ENCODE data around the gene VKORC1L1. TPM values are rescaled to one million over a fixed set of nuclear protein-coding genes. Genes with fewer than 3 reads are reported as not detected.

The VKORC1L1 gene
- total RNA-seq, 6 experiments from 2014 or later = 33.9 to 46.0 (median 43.1) TPM

DNA sequence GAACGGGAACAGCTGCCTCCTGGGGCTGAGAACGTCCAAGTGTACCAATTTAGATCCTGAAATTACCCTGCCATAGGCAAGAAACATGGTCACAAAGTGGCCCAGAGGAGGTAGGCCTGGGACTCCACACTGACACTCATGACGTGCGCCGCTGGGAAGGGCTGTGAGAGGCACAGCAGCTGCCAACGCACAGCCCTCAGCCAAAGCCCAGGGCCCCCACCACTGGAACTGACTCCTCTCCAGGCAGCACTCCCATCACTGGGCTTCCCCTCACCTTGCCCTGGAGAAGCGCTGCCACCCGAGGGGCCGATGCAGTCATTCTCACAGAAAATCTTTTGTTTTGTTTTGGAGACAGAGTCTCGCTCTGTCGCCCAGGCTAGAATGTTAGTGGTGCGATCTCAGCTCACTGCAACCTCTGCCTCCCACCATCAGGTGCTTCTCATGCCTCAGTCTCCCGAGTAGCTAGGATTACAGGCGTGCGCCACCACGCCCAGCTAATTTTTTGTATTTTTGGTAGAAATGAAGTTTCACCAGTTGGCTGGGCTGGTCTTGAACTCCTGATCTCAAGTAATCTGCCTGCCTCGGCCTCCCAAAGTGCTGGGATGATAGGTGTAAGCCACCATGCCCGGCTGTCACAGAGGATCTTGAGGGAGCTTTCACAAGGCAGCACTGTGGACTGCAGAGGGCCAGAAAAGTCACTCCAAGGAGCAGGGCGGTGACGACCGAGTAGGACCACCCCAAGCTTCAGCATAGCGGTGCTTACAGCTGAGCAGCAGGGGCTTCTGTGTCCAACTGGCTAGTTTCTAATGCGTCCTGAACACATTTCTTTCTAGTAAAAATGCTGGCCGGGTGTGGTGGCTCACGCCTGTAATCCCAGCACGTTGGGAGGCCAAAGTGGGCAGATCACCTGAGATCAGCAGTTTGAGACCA lies 95.6 kb downstream of the VKORC1L1 start:
- no peak for DNase-seq
- no peak overlapping the region for H3K27ac Mint-ChIP-seq
- H3K4me3 Mint-ChIP-seq = no peak overlapping the region
- H3K9me3 Mint-ChIP-seq = no peaks in the 10 kb centered on the region
- H3K36me3 Mint-ChIP-seq (ENCODE audit: low read depth) = peaks cover 43% of the 10 kb centered on the region
- peaks cover 5% of the 10 kb centered on the region; the same call in 1 of the 2 replicates for H3K27me3 Mint-ChIP-seq (ENCODE audit: insufficient read depth)
- no peaks in the 10 kb centered on the region for H3K4me1 Mint-ChIP-seq (ENCODE audit: low read depth)
- TF ChIP-seq, protein P1, sequence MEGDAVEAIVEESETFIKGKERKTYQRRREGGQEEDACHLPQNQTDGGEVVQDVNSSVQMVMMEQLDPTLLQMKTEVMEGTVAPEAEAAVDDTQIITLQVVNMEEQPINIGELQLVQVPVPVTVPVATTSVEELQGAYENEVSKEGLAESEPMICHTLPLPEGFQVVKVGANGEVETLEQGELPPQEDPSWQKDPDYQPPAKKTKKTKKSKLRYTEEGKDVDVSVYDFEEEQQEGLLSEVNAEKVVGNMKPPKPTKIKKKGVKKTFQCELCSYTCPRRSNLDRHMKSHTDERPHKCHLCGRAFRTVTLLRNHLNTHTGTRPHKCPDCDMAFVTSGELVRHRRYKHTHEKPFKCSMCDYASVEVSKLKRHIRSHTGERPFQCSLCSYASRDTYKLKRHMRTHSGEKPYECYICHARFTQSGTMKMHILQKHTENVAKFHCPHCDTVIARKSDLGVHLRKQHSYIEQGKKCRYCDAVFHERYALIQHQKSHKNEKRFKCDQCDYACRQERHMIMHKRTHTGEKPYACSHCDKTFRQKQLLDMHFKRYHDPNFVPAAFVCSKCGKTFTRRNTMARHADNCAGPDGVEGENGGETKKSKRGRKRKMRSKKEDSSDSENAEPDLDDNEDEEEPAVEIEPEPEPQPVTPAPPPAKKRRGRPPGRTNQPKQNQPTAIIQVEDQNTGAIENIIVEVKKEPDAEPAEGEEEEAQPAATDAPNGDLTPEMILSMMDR (IDR thresholded peaks at IDR 0.05) = no peak

DNA sequence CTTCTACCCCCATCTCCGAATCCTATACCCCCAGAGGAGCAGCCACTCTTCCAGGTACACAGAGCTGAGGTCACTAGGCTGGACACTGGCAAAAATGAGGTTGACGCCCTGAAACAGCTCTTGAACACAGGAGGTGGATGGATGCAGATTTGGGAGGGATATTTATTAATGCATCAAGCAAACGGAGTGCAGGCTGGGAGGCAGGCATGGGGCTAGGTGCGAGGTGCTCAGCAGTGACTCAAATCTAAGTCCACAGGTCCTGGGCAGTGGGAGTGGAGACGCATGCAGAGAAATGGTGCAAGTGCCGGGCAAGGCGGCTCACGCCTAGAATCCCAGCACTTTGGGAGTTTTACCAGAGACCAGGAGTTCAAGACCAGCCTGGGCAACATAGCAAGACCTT lies 98.1 kb downstream of the VKORC1L1 start:
- Mint-ChIP-seq H3K36me3 (ENCODE audit: low read depth) (peaks cover 37% of the 10 kb centered on the region), H3K4me3 (no peak overlapping the region)
- no peak for DNase-seq

DNA sequence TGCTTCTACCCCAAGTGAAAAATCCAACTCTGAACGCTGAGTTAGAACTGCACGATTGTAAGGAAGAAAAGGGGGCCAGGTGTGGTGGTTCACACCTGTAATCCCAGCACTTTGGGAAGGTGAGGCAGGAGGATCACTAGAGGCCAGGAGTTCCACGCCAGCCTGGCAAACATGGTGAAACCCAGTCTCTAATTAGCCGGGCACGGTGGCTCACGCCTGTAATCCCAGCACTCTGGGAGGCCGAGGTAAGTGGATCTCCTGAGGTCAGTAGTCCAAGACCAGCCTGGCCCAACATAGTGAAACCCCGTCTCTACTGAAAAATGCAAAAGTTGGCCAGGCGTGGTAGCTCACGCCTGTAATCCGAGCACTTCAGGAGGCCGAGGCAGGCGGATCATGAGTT lies 100.1 kb downstream of the VKORC1L1 start:
- Mint-ChIP-seq H3K9me3 (no peaks in the 10 kb centered on the region), H3K4me3 (no peak overlapping the region)
- TF ChIP-seq, protein P1 (IDR thresholded peaks at IDR 0.05) = no peak

More for the DNA sequence above, 98.1 kb downstream of the VKORC1L1 start:
- H3K9me3 Mint-ChIP-seq = no peaks in the 10 kb centered on the region
- peaks cover 5% of the 10 kb centered on the region; the same call in 1 of the 2 replicates for H3K27me3 Mint-ChIP-seq (ENCODE audit: insufficient read depth)
- TF ChIP-seq, protein P1 (IDR thresholded peaks at IDR 0.05) = no peak
- no peak overlapping the region for H3K27ac Mint-ChIP-seq
- H3K4me1 Mint-ChIP-seq (ENCODE audit: low read depth) = no peaks in the 10 kb centered on the region

GRCh38 chr7:65974191-65974801 lies 101.4 kb downstream of the VKORC1L1 start:
- Mint-ChIP-seq H3K27ac (no peak overlapping the region), H3K4me1 (ENCODE audit: low read depth) (no peaks in the 10 kb centered on the region), H3K9me3 (no peaks in the 10 kb centered on the region), H3K36me3 (ENCODE audit: low read depth) (peaks cover 27% of the 10 kb centered on the region), H3K27me3 (ENCODE audit: insufficient read depth) (no peaks in the 10 kb centered on the region), H3K4me3 (no peak overlapping the region)
- TF ChIP-seq, protein P1 (IDR thresholded peaks at IDR 0.05) = no peak
- DNase-seq = no peak

More for the DNA sequence above, 100.1 kb downstream of the VKORC1L1 start:
- peaks cover 21% of the 10 kb centered on the region for H3K36me3 Mint-ChIP-seq (ENCODE audit: low read depth)
- no peaks in the 10 kb centered on the region for H3K27me3 Mint-ChIP-seq (ENCODE audit: insufficient read depth)
- no peaks in the 10 kb centered on the region for H3K4me1 Mint-ChIP-seq (ENCODE audit: low read depth)
- no peak overlapping the region for H3K27ac Mint-ChIP-seq
- DNase-seq = no peak

DNA sequence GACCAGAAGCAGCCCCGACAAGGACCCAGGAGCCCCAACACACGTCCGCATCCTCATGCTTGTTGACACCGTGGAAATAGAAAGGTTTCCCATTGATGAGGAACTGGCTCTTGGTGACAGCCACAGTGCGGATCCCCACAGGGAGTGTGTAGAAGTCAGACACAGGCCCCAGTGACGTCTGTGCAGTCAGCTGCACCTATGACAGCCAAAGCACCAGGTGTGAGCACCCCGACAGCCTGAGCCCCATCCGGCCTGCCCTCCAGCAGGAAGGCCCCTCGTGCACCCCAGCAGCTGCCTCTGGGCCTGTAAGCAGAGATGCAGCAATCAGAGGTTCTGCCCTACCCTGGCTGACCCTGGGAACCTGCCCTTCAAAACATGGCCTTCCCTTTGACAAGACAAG lies 102.0 kb downstream of the VKORC1L1 start:
- Mint-ChIP-seq H3K27ac (no peak overlapping the region), H3K4me3 (no peak overlapping the region), H3K4me1 (ENCODE audit: low read depth) (no peaks in the 10 kb centered on the region), H3K9me3 (no peaks in the 10 kb centered on the region), H3K27me3 (ENCODE audit: insufficient read depth) (no peaks in the 10 kb centered on the region), H3K36me3 (ENCODE audit: low read depth) (peaks cover 25% of the 10 kb centered on the region)
- TF ChIP-seq, protein P1 (IDR thresholded peaks at IDR 0.05) = no peak
- DNase-seq = no peak

All from HFFc6 (cell line).